Loucy (cell line): ENCODE measurements around the gene WLS.

Source experiments
- H2AFZ ChIP-seq: fragments of 200-600 bp; sonication (generic); 2 replicates; pipeline ENCODE4 v1.6.0; 2016; ENCODE audit warnings: antibody characterized with exemption, mild to moderate bottlenecking, low read length, moderate library complexity
- H3F3A ChIP-seq: fragments of 200-600 bp; 2 replicates; pipeline ENCODE4 v1.6.0; 2016; ENCODE audit warnings: antibody characterized with exemption, low read depth, mild to moderate bottlenecking
- H3K27me3 ChIP-seq: fragments of 200-600 bp; sonication (generic); 2 replicates; pipeline ENCODE4 v1.6.1; 2014; ENCODE audit warnings: low read length, mild to moderate bottlenecking; ENCODE audit not compliant: insufficient read depth, poor library complexity, severe bottlenecking
- H3K36me3 ChIP-seq: fragments of 200-600 bp; sonication (generic); 2 replicates; pipeline ENCODE4 v1.6.1; 2016; ENCODE audit warnings: low read length; ENCODE audit not compliant: insufficient read depth
- H3K4me1 ChIP-seq: fragments of 200-600 bp; sonication (generic); 2 replicates; pipeline ENCODE4 v1.5.1; 2014; ENCODE audit warnings: low read length, mild to moderate bottlenecking; ENCODE audit not compliant: insufficient read depth, poor library complexity, severe bottlenecking
- H3K4me2 ChIP-seq: fragments of 200-600 bp; sonication (generic); 2 replicates; pipeline ENCODE4 v1.6.0; 2014; ENCODE audit warnings: antibody characterized with exemption, low read length, low read depth, mild to moderate bottlenecking; ENCODE audit not compliant: poor library complexity, severe bottlenecking
- H3K4me3 ChIP-seq: fragments of 200-600 bp; sonication (generic); 2 replicates; pipeline ENCODE4 v1.5.1; 2014; ENCODE audit warnings: low read length, mild to moderate bottlenecking, mixed read lengths; ENCODE audit not compliant: poor library complexity, severe bottlenecking
- H3K79me2 ChIP-seq: fragments of 200-600 bp; sonication (generic); 2 replicates; pipeline ENCODE4 v1.6.1; 2014; ENCODE audit warnings: low read length; ENCODE audit not compliant: insufficient read depth
- H3K9ac ChIP-seq: fragments of 200-600 bp; sonication (generic); 2 replicates; pipeline ENCODE4 v1.6.0; 2014; ENCODE audit warnings: mild to moderate bottlenecking, low read depth, low read length, moderate library complexity; ENCODE audit not compliant: poor library complexity, severe bottlenecking
- H3K9me2 ChIP-seq: fragments of 200-600 bp; sonication (generic); replicated peaks from 2 replicates; pipeline ENCODE4 v1.6.1; 2016; ENCODE audit warnings: low read depth, low read length, mixed read lengths
- H3K9me3 ChIP-seq: fragments of 200-600 bp; sonication (generic); 2 replicates; pipeline ENCODE4 v1.6.1; 2014; ENCODE audit warnings: mild to moderate bottlenecking, antibody characterized with exemption, low read length, low read depth; ENCODE audit not compliant: insufficient read depth
- H4K20me1 ChIP-seq: fragments of 200-600 bp; sonication (generic); 2 replicates; pipeline ENCODE4 v1.6.0; 2014; ENCODE audit warnings: antibody characterized with exemption, low read length, mild to moderate bottlenecking; ENCODE audit not compliant: insufficient read depth, poor library complexity, severe bottlenecking
- CTCF ChIP-seq: fragments of 200-600 bp; sonication (generic); conservative IDR thresholded peaks from 2 replicates; pipeline ENCODE4 v1.5.1; 2014; ENCODE audit warnings: mild to moderate bottlenecking, antibody characterized with exemption, low read length
- EZH2phosphoT487 ChIP-seq: fragments of 200-600 bp; IDR thresholded peaks from 2 replicates; pipeline ENCODE4 v1.6.1; 2018; ENCODE audit warnings: antibody characterized with exemption, mild to moderate bottlenecking, moderate library complexity, borderline replicate concordance

Gene WLS

DNA sequence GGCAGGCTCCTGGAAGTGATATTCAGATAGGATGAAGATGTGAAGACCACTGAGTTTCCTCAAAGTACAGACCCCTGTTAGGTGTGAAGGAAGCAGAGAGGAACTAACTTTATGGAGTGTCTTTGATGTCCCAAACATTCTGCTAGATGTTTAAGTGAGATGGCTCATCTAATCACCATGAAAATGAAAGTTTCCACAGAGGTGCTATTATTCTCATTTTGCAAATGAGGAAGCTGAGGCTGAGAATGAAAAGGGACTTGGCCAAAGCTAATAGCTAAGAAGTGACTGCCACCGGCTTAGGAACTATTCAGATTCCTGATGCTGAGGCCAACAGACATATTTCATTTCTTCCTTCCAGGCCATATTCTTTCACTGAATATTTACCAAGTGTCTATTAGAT, 45.9 kb upstream of the WLS start:
- no peaks in the 10 kb centered on the region for H3K9me2 ChIP-seq
- H4K20me1 ChIP-seq, result no peaks in the 10 kb centered on the region
- no peak overlapping the region for H3K4me2 ChIP-seq
- H3K4me3 ChIP-seq, result no peak overlapping the region
- H3K9ac ChIP-seq, result no peak overlapping the region
- no peaks in the 10 kb centered on the region for H3K9me3 ChIP-seq
- H2AFZ ChIP-seq, result no peak overlapping the region
- H3K36me3 ChIP-seq, result no peaks in the 10 kb centered on the region
- H3K4me1 ChIP-seq, result no peaks in the 10 kb centered on the region
- H3F3A ChIP-seq, result no peaks in the 10 kb centered on the region
- TF ChIP-seq EZH2phosphoT487 (no peak), CTCF (no peak)
- H3K79me2 ChIP-seq, result no peaks in the 10 kb centered on the region
- H3K27me3 ChIP-seq, result no peaks in the 10 kb centered on the region

GRCh38 chr1:68276448-68276847, 44.1 kb upstream of the WLS start:
- H3K9ac ChIP-seq, result no peak overlapping the region
- no peaks in the 10 kb centered on the region for H3K9me3 ChIP-seq
- H3F3A ChIP-seq, result no peaks in the 10 kb centered on the region
- no peak overlapping the region for H2AFZ ChIP-seq
- no peaks in the 10 kb centered on the region for H3K9me2 ChIP-seq
- no peak overlapping the region for H3K4me2 ChIP-seq
- no peaks in the 10 kb centered on the region for H4K20me1 ChIP-seq
- H3K4me3 ChIP-seq, result no peak overlapping the region
- H3K4me1 ChIP-seq, result no peaks in the 10 kb centered on the region
- H3K27me3 ChIP-seq, result no peaks in the 10 kb centered on the region
- TF ChIP-seq CTCF (no peak), EZH2phosphoT487 (no peak)
- no peaks in the 10 kb centered on the region for H3K79me2 ChIP-seq
- no peaks in the 10 kb centered on the region for H3K36me3 ChIP-seq

DNA sequence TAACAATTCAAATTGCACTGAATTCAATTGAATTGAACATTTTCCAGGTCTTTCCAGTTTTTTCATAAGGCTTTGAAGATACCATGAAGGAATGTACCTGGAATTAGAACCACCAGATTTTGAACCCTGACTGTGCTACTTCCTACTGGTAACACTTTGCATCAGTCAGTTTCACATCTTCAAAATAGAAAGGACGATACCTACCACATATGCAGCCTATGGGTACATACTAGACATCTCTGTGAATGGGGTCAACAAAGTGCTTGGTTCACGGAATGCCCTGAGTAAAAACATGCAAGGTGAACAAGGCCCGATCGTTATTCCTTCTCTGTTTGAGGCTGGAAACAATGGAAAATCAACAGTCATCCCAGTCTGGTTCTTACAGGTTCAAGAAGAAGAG, 41.2 kb upstream of the WLS start:
- Histone ChIP-seq H3F3A (no peaks in the 10 kb centered on the region), H3K9me3 (no peaks in the 10 kb centered on the region), H3K9ac (no peak overlapping the region), H4K20me1 (no peaks in the 10 kb centered on the region), H3K36me3 (no peaks in the 10 kb centered on the region), H2AFZ (no peak overlapping the region), H3K4me3 (no peak overlapping the region), H3K4me2 (no peak overlapping the region), H3K4me1 (no peaks in the 10 kb centered on the region), H3K79me2 (no peaks in the 10 kb centered on the region), H3K27me3 (no peaks in the 10 kb centered on the region), H3K9me2 (no peaks in the 10 kb centered on the region)
- TF ChIP-seq CTCF, result no peak
- no peak for TF ChIP-seq EZH2phosphoT487
